K562 (cell line): Measurements from ENCODE around the gene DLX4. TPM values are rescaled to one million over a fixed set of nuclear protein-coding genes. Genes with fewer than 3 reads are reported as not detected.

Experiments used
- ATAC-seq: fragments of 200-7000 bp; cut with Tn5 transposase; 3 replicates; pipeline ENCODE4 v1.9.1; 2020; ENCODE audit warnings: moderate library complexity
- BruUV-seq: library from RNA; stranded (reverse); fragments of 400-500 nt; replicated peaks from 2 replicates; lab custom pipeline; 2021; lab: Mats Ljungman, UMichigan
- CTCF ChIA-PET: fragments of 300-600 bp; formaldehyde crosslinking; extraction: SDS; loops from one replicate; lab custom pipeline; 2021; ENCODE audit warnings: low intra/inter-chr PET ratio; lab: Yijun Ruan, JAX
- POLR2A ChIA-PET: fragments of 300-600, 350-650 bp; sonication (Branson Sonifier 250); formaldehyde crosslinking; extraction: SDS; loops from one replicate; lab custom pipeline; 2021; ENCODE audit warnings: antibody characterized with exemption, inconsistent platforms; lab: Yijun Ruan, JAX
- DNase-seq, 4 experiments: peaks; one replicate each; pipeline versions ENCODE4 v3.0.0 to v3.0.0-alpha.2; 2011 to 2018; ENCODE audit warnings: low spot score in 3 of 4, mixed read lengths in 3 of 4; ENCODE audit errors: extremely low read depth in 1 of 4
- FAIRE-seq: peaks from 2 replicates; lab custom pipeline; 2011; peaks lifted over from hg19 to GRCh38; lab: Jason Lieb, UNC
- H2AFZ ChIP-seq: 2 replicates; pipeline ENCODE4 v1.6.0; 2011; ENCODE audit warnings: low read depth, low read length, control low read depth, inconsistent platforms
- H3K27ac ChIP-seq: fragments of 200-600 bp; 3 replicates; pipeline ENCODE4 v1.8.0; 2011; ENCODE audit warnings: low read depth, mild to moderate bottlenecking, control low read depth, inconsistent platforms, low read length, moderate library complexity, mixed read lengths; ENCODE audit errors: extremely low read depth
- H3K27me3 ChIP-seq, 2 experiments: fragments of 300-600 bp in 1 of 2; 2 replicates in 1 of 2; 3 replicates in 1 of 2; pipeline versions ENCODE4 v1.6.0 to v1.8.0; 2011; ENCODE audit warnings: inconsistent platforms in 2 of 2, low read length in 2 of 2, mild to moderate bottlenecking in 1 of 2, mixed read lengths in 1 of 2, moderate library complexity in 1 of 2; ENCODE audit not compliant: control insufficient read depth in 2 of 2, insufficient read depth in 2 of 2
- H3K36me3 ChIP-seq: fragments of 300-600 bp; 3 replicates; pipeline ENCODE4 v1.8.0; 2011; ENCODE audit warnings: mild to moderate bottlenecking, low read length, inconsistent platforms; ENCODE audit not compliant: control insufficient read depth, insufficient read depth
- H3K4me1 ChIP-seq, 2 experiments: fragments of 200-600 bp in 1 of 2; replicated peaks in 1 of 2; 2 replicates in 1 of 2; 3 replicates in 1 of 2; pipeline versions ENCODE4 v1.5.1 to v1.8.0; 2011; ENCODE audit warnings: inconsistent platforms in 2 of 2, low read length in 2 of 2, mild to moderate bottlenecking in 1 of 2, mixed read lengths in 1 of 2, moderate library complexity in 1 of 2; ENCODE audit not compliant: control insufficient read depth in 2 of 2, insufficient read depth in 2 of 2
- H3K4me2 ChIP-seq: 2 replicates; pipeline ENCODE4 v1.6.1; 2011; ENCODE audit warnings: low read length, control low read depth, inconsistent platforms, mixed read lengths; ENCODE audit not compliant: insufficient read depth
- H3K4me3 ChIP-seq: fragments of 200-600 bp; sonication (generic), shearing (Covaris generic); 2 replicates; pipeline ENCODE4 v1.5.1; 2016; ENCODE audit warnings: control low read depth, inconsistent platforms
- H3K79me2 ChIP-seq: fragments of 200-600 bp; 3 replicates; pipeline ENCODE4 v1.8.0; 2011; ENCODE audit warnings: low read length, inconsistent platforms; ENCODE audit not compliant: control insufficient read depth, insufficient read depth
- H3K9ac ChIP-seq, 2 experiments: 2 replicates each; pipeline versions ENCODE4 v1.6.0 to v1.6.1; 2011; ENCODE audit warnings: low read depth in 2 of 2, low read length in 2 of 2, control low read depth in 1 of 2, inconsistent platforms in 1 of 2, mild to moderate bottlenecking in 1 of 2, mixed read lengths in 1 of 2; ENCODE audit not compliant: insufficient read depth in 1 of 2
- H3K9me1 ChIP-seq: one replicate; pipeline ENCODE4 v1.6.0; 2011; ENCODE audit warnings: inconsistent platforms, mild to moderate bottlenecking, low read length, moderate library complexity; ENCODE audit not compliant: control insufficient read depth, insufficient read depth
- H3K9me3 ChIP-seq: replicated peaks from 2 replicates; pipeline ENCODE4 v1.5.1; 2011; ENCODE audit warnings: low read depth, low read length, inconsistent platforms; ENCODE audit not compliant: control insufficient read depth, insufficient read depth
- H4K20me1 ChIP-seq: replicated peaks from 2 replicates; pipeline ENCODE4 v1.6.1; 2011; ENCODE audit warnings: low read length, inconsistent platforms, mixed read lengths; ENCODE audit not compliant: control insufficient read depth, insufficient read depth
- ATF1 ChIP-seq, 2 experiments: fragments of 450-650 bp in 1 of 2; IDR thresholded peaks; 2 replicates each; pipeline ENCODE4 v1.6.1; 2016; ENCODE audit warnings: missing compliant biosample characterization in 1 of 2, missing genetic modification characterization in 1 of 2
- EHMT2 ChIP-seq: fragments of 450-650 bp; IDR thresholded peaks from 2 replicates; pipeline ENCODE4 v1.6.1; 2018; ENCODE audit warnings: antibody characterized with exemption
- ETV5 ChIP-seq: sonication (generic); formaldehyde crosslinking; IDR thresholded peaks from 2 replicates; pipeline ENCODE4 v1.4.0; 2020; ENCODE audit warnings: low read depth, mild to moderate bottlenecking, missing genetic modification reagents
- FOSL1 ChIP-seq: fragments of 200-800 bp; sonication (Bioruptor generic); conservative IDR thresholded peaks from 2 replicates; pipeline ENCODE4 v1.6.1; 2016; ENCODE audit warnings: missing genetic modification characterization, missing compliant biosample characterization
- RCOR1 ChIP-seq, 2 experiments: IDR thresholded peaks; 2 replicates each; pipeline ENCODE4 v1.6.1; 2012; ENCODE audit warnings: low read depth in 2 of 2, low read length in 2 of 2, borderline replicate concordance in 1 of 2, improper control_type of control experiment in 1 of 2
- REST ChIP-seq, 2 experiments: fragments of 450-650 bp; formaldehyde crosslinking in 1 of 2; IDR thresholded peaks; 2 replicates each; pipeline versions ENCODE4 v1.4.0 to v1.6.1; 2014 to 2020; ENCODE audit warnings: mild to moderate bottlenecking in 2 of 2, borderline replicate concordance in 1 of 2, low read depth in 1 of 2
- STAT6 ChIP-seq: sonication (generic); formaldehyde crosslinking; IDR thresholded peaks from 2 replicates; pipeline ENCODE4 v1.8.1; 2023; ENCODE audit warnings: mild to moderate bottlenecking, missing genetic modification reagents
- TCF3 ChIP-seq: sonication (generic); formaldehyde crosslinking; IDR thresholded peaks from 2 replicates; pipeline ENCODE4 v1.4.0; 2020; ENCODE audit warnings: mild to moderate bottlenecking, missing genetic modification reagents
- THRB ChIP-seq: fragments of 450-650 bp; formaldehyde crosslinking; conservative IDR thresholded peaks from 2 replicates; pipeline ENCODE4 v1.4.0; 2022; ENCODE audit warnings: mild to moderate bottlenecking, missing genetic modification characterization
- WGBS: fragments of 100-300 bp; shearing (Covaris generic); methylation state at CpG from one replicate; pipeline ENCODE4 v1.1.6; 2016; ENCODE audit warnings: low coverage, mixed read lengths; ENCODE audit not compliant: insufficient coverage; ENCODE audit errors: missing lambda C conversion rate; 5-methylcytosine and 5-hydroxymethylcytosine counted together
- in situ Hi-C: fragments of 300-500 bp; cut with MboI; formaldehyde crosslinking; loops from 4 replicates; pipeline ENCODE4 v1.15.0; 2018; ENCODE audit warnings: inconsistent platforms, mixed read lengths
- intact Hi-C: fragments of 100-400 bp; cut with micrococcal nuclease; formaldehyde crosslinking; loops from 2 replicates; pipeline ENCODE4 v1.14.2; 2022
- polyA plus RNA-seq, 8 experiments: library from polyadenylated mRNA; depleted of rRNA in 4 of 8; stranded (reverse) in 5 of 8; unstranded in 3 of 8; fragments of >200 nt; fragmentation: Nextera tagmentation in 2 of 8; fragmentation: Illumina TruSeq in 1 of 8; extraction: Ambion mirVana in 2 of 8; extraction: Trizol in 1 of 8; gene quantifications; 2 replicates each; pipeline versions ENCODE4 v1.2.1 to v1.2.3, GENCODE V29; 2011 to 2014; ENCODE audit warnings: inconsistent platforms in 1 of 8, missing spikeins in 1 of 8
- total RNA-seq, 7 experiments: library from RNA; depleted of rRNA in 6 of 7; stranded (reverse); fragments of >200 nt in 6 of 7; fragmentation: Illumina TruSeq in 2 of 7; extraction: Trizol in 2 of 7; gene quantifications; 2 replicates each; pipeline versions ENCODE4 v1.2.1 to v1.2.3, GENCODE V29; 2011 to 2021; ENCODE audit warnings: low replicate concordance in 1 of 7

The DLX4 gene
- total and polyA plus RNA-seq, 9 of the 15 experiments (the other 6 are each of a cell fraction or from before 2014, with no cell fraction given), result 0.15 to 2.2 (median 0.58) TPM

- POLR2A ChIA-PET, result interaction anchor here (0.5 to 1.7 kb wide), 3 partner anchors 12 to 236 kb away, joined by 3 to 6 read pairs (median 3); no protein-coding TSS in a partner anchor
- Histone ChIP-seq H3K79me2 (no peaks in the 10 kb centered on the region), H2AFZ (no peak overlapping the region), H3K27me3 (peaks cover 9 to 69% of the 10 kb centered on the region in 2 experiments; a peak in 4 of 5 replicates), H3K27ac (no peak overlapping the region), H3K9ac (no peak overlapping the region; a peak in 1 of 4 replicates), H3K4me3 (no peak overlapping the region), H3K36me3 (no peaks in the 10 kb centered on the region), H3K9me1 (no peaks in the 10 kb centered on the region), H3K4me1 (peaks cover 4 to 15% of the 10 kb centered on the region in 2 experiments; a peak in 3 of 5 replicates), H3K9me3 (no peaks in the 10 kb centered on the region), H4K20me1 (peaks cover 6% of the 10 kb centered on the region), H3K4me2 (no peak overlapping the region)
- in situ Hi-C loops (no loop called here), intact Hi-C loops (no loop called here)
- BruUV-seq, result no TSS peak
- peak; percentile 90 for ATAC-seq
- peak; percentile 62 to 79 (median 76) for DNase-seq
- CTCF ChIA-PET, result no interaction called here
- WGBS, result 2% methylated on average over 13 of the region's 13 CpGs
- peak; percentile 66 for FAIRE-seq
- no peak for TF ChIP-seq ATF1 (CRISPR knock-in tag; IDR thresholded peaks at IDR 0.05)
- peak; percentile 76 for TF ChIP-seq ATF1 (tag; IDR thresholded peaks at IDR 0.05)
- TF ChIP-seq REST (IDR thresholded peaks at IDR 0.05; ENCODE audit: borderline replicate concordance), result peak; percentile 91
- peak; percentile 93 for TF ChIP-seq REST (CRISPR knock-in tag; IDR thresholded peaks at IDR 0.05; ENCODE audit: low read depth)
- TF ChIP-seq RCOR1 (IDR thresholded peaks at IDR 0.05; ENCODE audit: borderline replicate concordance in 1 of 2, low read depth in 2 of 2, low read length in 2 of 2), result peak in 1 of 2 experiments; percentile 45; a peak in 1 of 4 replicates
- peak; percentile 78 for TF ChIP-seq FOSL1
- TF ChIP-seq EHMT2, result peak; percentile 79
- 0 out of 2 replicates have a peak, but pooled peaks have one; percentile 43 for TF ChIP-seq ETV5
- TF ChIP-seq STAT6, result no peak
- TF ChIP-seq THRB, result no peak
- TF ChIP-seq TCF3 (CRISPR knock-in tag), result peak; percentile 12; the same call in 1 of the 2 replicates
Observed at GRCh38 chr17:49926886-49927285, 42.1 kb upstream of the DLX4 start.
